HK-2 (cell line): ENCODE measurements around the gene NAPB.
"Not testable (repeated sequence)": the region's sequence is repeated elsewhere in the genome, so short reads cannot be mapped to it uniquely, and the experiment has no call there.

Experiments used
- DNase-seq: peaks from one replicate; pipeline ENCODE4 v3.0.0-alpha.2; 2018; ENCODE audit not compliant: unreplicated experiment

Gene NAPB

DNA sequence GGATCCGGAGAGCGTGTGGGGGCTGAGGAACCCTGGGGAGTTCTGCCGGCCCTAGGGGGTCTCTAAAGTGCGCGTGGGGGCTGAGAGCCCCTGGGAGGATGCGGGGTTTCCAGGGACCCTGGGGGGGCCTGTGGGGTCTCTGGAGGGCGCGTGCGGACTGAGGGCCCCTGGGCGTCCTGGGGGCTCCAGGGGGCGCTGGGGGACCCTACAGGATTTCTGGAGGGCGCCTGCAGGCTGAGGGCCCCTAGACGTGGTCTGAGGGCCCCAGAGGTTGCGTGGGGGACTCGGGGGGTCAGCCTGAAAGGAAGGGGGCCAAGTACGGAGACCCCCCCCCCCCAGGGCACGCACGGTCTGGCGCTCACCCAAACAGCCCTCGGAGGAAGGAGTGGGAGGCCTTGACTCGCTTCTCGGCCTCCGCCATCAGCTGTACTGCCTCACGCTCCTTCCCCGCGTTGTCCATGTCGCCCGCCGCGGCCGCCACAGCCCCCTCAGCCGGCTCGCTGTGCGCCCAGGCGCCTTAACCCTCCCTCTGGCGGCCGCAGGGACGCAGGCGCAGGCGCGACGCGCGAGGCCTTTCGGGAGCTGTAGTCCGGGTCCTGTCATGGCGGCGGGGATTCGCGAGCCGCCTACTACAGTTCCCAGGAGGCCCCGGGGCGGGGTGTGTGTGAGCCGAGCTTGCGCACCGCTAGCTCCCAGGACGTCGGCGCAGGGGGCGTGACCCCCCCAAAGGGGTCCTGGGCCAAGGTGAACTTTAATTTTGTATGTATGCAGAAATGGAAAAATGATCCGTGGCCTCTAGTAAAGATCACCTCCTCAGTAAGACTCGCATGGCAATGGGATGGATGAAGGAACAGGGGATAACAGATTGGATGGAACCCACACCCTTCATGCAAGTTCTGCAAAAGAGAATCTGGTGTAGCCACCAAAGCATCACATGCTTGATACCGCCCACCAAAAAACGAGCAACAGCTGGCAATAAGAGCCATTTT is at the start of gene NAPB:
Gene NAPB (minus strand): TSS at position 546 of the 989 bp plus-strand sequence. CDS start 86 bp downstream, at position 460.
- DNase-seq, result peak; percentile 96

GRCh38 chr20:23466961-23467360 is 45.7 kb upstream of the NAPB start:
- DNase-seq, result not testable (repeated sequence)

DNA sequence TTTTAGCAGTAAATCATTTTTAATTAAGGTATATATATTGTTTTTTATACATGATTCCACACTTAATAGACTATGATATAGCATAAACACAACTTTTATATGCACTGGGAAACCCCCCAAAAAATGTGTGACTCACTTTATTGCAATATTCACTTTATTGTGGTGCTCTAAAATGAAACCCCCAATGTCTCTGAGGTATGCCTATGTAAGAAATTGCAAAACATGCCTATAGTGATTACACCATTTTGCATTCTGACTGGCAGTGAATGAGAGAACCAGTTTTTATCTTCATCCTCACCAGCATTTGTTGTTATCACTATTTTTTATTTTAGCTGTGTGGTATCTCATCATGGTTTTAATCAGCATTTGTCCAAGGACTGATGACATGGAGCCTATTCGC is 39.9 kb upstream of the NAPB start:
- DNase-seq, result no peak

DNA sequence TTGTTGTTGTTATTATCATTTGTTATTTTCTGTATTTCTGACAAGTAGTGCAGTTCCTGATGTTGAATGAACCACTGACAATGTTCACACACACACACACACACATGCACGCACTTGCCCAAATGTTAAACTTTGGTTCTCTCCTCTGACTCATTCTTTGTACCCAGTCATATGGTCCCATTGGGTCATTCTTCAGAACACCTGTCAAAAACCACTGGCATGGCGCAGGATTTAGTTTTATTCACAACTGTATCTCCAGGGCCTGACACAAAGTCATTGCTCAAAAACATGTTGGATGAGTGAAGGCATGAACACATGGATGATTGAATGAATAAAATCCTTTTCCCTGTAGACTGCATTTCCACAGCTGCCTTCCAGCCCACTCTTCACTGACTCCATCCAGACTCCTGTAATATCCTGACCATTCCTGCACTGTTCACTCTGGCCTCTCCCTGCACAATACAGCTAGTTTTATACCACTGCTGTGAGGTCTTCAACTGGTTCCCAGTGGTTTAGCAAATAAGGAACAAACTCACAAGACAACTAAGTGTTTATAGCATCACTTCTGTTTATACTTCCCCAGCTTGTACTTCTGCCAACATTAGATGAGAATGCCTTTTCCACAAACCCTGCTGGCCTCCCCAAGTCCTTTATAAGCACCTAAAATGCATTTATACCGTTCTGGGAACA is 38.3 kb upstream of the NAPB start:
- DNase-seq, result no peak

DNA sequence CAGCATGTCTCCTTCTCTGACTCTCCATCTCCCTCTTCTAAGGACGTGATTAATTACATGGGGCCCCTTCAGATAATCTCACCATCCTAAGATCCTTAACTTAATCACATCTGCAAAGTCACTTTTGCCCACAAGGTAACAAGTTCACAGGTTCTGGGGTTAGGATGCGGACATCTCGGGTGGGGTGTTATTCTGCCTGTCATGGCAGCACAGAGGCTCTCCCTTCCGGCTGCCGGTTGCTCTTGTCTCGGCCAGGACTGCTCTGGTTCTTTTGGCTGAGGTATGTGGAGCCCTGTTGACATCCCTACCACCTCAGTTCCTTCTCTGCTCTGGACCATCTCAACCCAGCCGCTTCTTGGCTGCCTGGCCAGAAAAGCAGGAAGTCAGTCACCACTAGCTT is 35.6 kb upstream of the NAPB start:
- no peak for DNase-seq

- no peak for DNase-seq
These were observed 35.1 kb upstream of the NAPB start for GRCh38 chr20:23456409-23456808.

DNA sequence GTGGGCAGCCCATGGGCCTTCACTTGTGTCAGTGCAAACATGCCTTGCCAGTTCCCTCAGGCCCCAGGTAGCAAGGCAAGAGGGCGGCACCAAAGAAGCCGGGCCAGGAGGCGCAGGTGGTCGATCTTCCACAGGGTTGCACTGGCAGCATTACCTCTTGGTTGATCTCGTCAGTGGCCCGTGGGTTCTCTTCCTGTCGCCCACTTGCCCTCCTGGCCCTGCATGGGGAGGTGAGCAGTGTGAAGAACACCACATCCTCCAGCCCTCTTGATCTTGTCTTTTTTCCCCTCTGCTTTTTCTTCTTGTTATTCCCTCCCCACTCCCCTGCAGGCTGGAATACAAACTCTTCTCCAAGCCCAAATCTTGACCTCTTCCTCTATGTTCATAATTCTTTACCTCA is 34.4 kb upstream of the NAPB start:
- no peak for DNase-seq

- DNase-seq, result no peak
These were observed 33.5 kb upstream of the NAPB start for GRCh38 chr20:23454816-23455215.

DNA sequence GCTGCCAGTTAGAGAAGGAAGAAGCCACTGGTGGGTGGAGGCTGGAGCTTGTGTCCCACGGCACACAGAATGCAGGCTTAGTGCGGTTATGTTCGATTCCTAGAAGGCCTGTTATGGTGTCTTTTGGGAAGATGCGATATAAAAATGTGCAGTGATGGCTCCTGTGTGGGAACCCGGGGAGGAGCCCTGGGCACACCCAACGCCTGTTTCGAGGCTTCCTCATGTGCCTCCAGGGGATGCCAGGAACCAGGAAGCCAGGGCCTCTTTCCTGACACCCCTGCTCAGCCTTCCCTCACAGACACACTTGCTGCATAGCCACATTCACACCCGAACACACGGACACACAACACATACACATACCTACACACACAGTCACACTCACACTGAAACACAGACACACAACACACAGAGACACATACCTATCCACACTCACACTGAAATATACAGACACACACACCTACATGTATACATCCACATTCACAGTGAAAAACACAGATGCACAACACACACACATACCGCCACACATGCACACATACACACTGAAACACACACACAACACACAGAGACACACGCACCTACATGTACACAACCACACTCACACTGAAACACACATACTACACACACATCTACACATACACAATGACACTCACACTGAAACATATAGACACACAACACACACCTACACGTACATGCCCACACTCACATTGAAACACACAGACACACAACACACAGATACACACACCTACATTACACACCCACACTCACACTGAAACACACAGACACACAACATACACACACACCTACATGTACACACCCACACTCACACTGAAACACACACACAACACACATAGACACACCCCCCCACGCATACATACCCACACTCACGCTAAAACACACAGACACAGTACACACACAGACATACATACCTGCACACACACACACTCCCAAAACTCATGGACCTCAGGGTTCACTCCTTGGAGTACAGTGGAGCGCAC is 32.6 kb upstream of the NAPB start:
- DNase-seq, result no peak

- DNase-seq, result no peak
These were observed 31.5 kb upstream of the NAPB start, which contains the start of gene CST11 for GRCh38 chr20:23452776-23453175. Gene CST11, minus strand, starts transcription at chr20:23452876. Its CDS starts 65 bp downstream, at chr20:23452811.

- no peak for DNase-seq
These were observed 30.7 kb upstream of the NAPB start for GRCh38 chr20:23451956-23452487.

- DNase-seq, result no peak
These were observed 29.6 kb upstream of the NAPB start for GRCh38 chr20:23450877-23451276.

DNA sequence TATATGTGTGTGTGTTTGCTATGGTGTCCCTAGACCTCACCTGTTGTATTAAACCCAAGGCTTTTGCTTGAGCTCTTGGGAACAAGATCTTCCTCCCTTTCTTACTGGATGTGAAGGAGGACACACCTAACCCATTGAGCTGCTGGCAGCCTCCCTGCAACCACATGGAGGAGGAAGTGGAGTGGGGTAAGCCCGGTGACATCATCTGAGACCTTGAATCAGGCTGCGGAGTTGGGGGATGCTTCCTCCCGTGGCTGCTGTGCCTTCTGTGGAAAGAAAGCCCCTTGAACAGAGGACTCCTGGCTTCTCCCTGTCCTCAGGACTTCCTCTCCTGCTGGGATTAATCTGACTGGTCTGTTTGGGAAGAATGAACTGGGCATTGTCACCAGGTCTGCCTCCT is 28.1 kb upstream of the NAPB start:
- no peak for DNase-seq

DNA sequence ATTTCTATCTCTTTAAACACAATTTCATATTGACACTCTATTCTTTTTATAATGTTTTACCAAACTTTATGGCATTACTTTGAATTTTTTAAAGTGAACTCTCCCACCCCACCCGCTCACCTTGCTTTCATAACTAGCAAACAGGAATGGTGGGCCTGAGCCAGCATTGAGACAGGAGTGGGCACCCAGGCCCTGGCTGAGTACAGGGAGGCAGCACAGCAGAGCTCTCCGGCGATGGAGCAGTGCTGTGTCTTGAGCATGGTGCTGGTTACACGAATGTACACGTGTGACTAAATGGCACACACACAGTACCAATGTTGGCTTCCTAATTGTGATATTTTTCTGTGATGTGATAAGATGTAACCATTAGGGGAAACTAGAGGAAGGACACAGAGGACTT is 26.9 kb upstream of the NAPB start:
- no peak for DNase-seq

DNA sequence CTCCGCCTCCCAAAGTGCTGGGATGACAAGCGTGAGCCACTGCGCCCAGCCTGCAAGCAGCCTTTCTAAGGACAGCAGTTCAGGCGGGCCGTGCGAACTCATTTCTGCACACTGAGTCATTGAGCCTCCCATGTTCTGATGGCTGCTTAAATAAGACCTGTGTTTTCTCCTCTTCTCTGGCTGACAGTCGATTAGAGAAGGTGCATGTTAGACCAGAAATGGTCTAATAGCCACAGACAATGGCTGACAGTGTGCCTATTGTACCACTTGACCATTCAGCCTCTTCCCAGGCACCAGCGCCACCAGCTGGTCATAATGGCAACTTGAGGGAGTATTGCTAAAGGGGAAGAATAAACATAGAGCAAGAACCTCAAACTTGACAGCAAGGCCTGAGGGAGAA is 25.2 kb upstream of the NAPB start:
- DNase-seq, result no peak

GRCh38 chr20:23445596-23446217 is 24.4 kb upstream of the NAPB start:
- peak; percentile 30 for DNase-seq

DNA sequence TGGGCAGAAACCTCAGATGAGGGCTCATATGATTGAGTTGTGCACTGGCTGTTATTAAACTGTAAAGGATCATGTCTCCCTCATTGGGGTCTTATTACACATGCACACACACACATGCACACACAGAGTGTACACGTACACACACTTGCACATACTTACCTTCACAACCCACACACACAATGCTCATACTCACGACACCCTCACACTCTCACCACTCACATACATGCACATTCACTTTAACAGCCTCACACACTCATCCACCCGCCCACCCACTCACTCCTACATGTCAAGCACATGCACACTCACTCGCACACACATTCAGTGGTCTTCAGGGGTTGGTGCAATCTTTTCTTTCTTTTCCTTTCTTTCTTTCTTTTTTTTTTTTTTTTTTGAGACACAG is 23.6 kb upstream of the NAPB start:
- no peak for DNase-seq

GRCh38 chr20:23442436-23442835 is 21.1 kb upstream of the NAPB start:
- DNase-seq, result no peak

DNA sequence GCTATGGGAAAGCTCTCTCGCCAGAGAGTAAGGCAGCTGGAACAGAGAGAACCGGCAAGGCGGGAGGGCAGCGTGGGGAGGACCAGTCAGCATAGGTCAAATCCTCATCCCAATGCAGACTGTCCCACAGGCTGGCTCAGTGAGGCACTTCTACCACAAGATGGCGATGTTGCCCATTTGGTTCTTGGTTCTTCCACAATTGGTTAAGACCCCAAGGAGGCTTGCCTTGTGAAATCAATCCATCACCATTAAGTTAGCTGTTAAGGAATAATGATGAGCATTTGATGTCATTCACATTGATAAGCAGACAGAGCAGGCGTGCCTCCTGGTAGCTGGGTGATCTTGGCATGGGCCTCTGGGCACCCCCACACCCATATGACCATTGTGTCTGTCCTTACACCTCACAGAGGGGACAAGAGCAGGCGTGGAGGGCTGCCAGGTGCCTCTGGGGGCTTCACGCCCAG is 20.6 kb upstream of the NAPB start:
- peak; percentile 72 for DNase-seq

GRCh38 chr20:23440004-23440403 is 18.7 kb upstream of the NAPB start:
- no peak for DNase-seq

DNA sequence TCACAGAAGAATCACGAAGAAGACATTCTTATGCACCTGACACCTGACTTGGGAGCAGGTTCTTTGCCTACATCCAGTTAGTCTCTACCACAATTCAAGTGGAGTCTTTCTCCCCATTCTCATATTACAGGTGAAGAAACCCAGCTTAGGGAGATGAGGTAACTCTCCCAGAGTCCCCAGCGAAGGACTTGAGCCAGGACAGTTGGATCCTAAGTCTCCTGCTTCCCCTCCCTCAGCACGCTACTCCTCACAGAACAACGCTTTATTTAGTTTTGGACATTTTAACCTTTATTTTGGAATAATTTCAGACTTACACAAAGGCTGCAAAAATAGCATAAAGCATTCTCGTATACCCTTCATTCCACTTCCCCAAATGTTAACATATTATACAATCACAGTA is 17.4 kb upstream of the NAPB start:
- no peak for DNase-seq
